Measurements from ENCODE around the gene DNAAF9.

DNAAF9 gene

DNA sequence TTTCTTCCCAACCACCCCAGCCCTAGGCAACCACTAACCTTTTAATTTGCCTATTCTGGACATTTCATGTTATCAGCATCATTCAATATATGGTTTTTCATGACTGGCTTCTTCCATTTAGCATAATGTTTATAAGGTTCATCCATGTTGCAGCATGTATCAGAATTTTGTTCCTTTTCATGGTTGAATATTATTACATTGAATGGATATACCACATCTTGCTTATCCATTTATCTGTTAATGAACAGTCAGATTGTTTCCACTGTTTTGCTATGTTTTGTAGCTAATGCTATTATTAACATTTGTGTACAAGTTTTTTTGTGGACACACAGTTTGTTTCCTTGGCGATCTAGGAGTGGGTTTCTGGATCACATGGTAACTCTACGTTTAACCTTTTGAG lies 3.0 kb upstream of the DNAAF9 start:
- no peak for DNase-seq

DNA sequence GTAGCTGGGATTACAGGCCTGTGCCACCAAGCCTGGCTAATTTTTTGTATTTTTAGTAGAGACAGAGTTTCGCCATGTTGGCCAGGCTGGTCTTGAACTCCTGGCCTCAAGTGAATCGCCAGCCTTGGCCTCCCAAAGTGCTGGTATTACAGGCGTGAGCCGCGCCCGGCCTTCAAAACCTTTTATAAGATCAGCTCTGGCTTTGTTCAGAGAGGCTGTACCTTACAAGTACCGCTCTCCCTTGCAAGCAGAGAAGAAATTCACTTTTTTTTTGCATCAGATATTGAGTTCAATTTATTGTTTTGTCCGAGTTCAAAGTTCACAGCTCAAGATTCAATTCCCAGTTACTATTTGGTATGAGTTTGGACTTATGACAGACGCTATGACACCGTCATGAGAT lies 1.9 kb upstream of the DNAAF9 start:
- no peak for DNase-seq

DNA sequence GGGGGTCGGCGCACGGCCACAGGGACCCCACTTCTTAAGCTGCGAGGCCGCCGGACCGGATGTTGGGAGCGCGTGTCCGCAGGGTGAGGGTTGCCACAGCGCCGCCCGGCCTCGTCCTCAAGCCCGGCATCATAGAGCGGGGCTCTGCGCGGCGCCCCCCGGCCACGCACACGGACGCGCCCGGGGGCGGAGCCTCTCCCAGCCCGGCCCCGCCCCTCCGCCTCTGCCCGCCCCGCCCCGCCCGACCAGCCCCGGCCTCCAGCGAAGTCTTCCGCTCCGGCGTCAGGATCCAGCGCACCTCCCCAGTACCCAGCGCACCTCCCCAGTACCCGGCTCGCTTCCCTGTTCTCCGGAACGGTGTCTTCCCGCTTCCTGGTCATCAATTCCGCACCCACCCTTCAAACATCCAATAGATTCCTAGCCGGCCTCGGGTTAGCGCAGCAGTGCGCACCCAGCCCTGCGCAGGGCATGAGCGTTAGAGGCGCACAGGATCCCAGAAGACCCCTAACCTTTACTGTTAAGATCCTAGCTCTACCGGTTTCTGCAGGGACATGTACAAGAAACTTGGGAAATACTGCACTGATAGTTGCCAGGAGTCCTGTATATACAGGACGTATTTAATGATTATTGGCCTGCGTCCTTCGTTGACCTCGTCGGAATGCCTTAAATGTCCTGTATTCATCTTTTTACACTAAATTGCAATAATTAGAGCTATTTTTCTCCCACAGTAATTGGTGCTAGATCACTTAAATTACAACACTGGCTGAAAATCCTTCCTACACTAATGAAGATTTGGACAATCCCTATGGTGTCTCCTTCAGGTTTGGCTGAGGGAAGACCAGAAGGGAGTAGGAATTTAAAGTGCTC lies 535 bp upstream of the DNAAF9 start:
- DNase-seq: peak; percentile 68

GRCh38 chr20:3406481-3407039 lies 909 bp downstream of the DNAAF9 start:
- peak; percentile 1 for DNase-seq

DNA sequence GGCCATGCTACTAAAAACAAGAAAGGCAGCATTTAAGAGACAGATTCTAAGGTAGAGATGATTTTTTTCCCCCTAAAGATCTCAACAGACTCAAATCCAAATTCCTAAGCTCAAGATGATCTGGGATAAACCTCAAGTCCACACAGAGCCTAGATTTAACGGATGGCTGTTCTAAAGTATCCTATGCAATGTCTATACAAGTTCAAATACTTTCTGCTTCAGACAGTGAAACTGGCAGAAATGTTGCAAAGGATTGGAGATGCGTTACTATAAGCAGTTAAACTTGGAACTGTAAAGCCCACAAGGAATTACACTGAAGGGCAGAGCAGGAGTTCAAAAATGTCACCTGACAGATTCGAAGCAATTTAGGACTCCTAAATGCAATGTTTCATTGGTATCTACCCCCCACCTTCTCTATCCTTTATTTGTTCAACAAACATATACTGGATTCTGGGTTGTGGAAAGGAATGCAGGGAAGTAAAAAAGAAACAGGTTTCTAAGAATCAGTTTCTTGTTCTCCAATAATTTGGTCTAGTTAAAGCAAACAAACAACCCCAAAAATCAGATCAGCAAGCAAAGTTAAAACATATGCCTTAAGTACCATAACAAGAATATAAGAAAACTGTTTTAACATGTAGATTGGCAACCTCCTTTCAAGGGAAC lies 1.6 kb downstream of the DNAAF9 start:
- no peak for DNase-seq

DNA sequence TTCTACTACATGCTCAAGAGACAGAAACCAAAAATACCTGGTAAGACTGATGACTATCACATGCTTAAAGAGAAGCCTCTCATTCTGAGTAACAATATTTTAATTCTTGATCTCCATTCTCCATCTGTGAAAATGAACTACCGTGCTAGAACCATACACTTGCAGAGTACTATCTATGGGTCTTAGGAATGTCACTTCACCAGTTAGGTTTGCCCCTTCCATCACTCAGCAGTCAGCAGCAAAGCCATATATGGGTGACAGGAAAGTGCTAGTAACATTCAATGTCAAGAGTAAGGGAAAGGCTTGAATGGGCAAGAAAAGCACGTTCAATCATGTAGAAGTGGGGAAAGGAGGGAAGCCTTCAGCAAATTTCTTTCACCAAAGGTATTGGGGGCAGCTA lies 2.3 kb downstream of the DNAAF9 start:
- no peak for DNase-seq

- no peak for DNase-seq
Observed at GRCh38 chr20:3404402-3404801, 3.1 kb downstream of the DNAAF9 start.

DNA sequence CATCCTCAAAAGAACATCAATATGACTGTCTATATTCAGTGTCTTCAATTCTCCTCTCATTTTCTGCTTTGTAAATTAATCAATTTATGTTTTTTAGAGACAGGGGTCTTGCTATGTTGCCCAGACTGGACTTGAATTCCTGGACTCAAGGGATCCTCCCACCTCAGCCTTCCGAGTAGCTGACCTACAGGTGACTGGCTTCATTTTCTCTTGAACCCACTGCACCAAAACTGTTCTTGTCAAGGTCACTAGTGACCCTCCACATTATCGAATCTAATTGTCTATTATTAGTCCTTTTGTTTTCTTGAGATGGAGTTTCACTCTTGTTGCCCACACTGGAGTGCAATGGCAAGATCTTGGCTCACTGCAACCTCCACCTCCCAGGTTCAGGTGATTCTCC lies 3.7 kb downstream of the DNAAF9 start:
- no peak for DNase-seq

DNA sequence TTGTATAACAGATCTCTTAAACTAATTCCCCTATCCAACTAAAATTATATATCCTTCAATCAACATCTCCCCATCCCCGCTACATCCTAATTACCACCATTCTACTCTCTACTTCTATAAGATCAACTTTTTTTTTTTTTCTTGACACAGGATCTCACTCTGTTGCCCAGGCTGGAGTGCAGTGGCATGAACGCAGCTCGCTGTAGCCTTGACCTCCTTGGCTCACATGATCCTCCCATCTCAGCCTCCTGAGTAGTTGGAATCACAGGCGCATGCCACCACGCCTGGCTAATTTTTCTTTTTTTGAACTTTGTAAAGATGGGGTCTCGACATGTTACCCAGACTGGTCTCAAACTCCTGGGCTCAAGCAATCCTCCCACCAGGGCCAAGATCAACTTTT lies 5.0 kb downstream of the DNAAF9 start:
- no peak for DNase-seq

DNA sequence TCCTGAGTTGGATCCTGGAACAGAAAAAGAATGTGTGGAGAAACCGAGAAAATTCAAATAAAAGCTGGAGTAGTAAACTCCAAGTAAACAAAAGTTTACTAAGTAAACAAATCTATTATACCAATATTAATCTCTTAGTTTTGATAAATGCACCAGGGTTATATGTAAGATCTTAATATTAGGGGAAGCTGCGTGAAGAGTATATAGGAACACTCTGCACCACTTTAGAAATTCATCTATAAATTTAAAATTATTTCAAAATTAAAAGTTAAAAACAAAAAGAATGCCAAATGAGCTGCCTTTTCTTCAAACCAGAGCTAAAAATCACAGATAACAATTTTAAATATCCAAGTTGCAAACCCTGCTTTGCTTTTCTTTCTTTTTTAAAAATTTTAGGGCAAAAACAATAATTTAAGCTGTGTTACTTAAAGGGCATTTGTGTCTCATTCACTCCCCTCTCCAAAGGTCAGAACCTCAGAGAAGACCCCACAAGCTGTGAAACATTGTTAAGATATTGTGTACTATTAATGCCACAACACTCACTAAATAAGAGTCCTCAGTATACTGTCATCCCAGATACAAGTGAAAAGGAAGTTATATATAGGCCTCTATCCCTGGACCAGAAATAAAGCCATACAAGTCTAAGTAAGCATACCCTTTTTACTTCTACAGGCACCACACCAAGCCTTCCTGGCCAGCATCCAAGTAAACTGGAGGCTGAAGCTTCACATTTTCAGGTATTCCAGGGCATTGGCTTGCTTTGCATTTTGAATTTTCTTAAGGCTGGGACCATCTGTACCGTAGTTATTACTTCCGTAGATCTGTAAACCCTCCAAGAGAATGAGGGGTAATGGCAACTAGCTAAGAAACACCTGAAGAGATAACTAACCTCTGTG lies 7.0 kb downstream of the DNAAF9 start:
- DNase-seq: no peak

GRCh38 chr20:3398681-3399252 lies 8.7 kb downstream of the DNAAF9 start:
- no peak for DNase-seq

DNA sequence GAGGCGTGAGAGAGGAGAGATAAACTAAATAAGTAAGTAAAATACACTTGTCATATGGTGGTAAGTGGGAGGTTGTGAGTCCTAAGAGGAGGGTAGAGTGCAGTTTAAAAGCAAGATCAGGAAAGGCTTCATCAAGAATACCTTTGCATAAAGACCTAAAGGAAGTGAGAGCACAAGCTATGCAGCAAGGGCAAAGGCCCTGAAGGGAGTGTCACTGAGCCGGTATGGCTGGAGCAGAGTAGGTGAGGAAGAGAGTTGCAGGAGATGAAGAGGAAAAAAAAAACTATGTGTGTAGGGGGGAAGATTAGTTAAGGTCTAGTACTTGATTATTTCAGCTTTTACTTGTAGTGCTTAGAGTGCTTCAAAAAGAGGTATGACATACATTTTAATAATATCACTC lies 11.0 kb downstream of the DNAAF9 start:
- DNase-seq: no peak

GRCh38 chr20:3392756-3393155 lies 14.7 kb downstream of the DNAAF9 start:
- DNase-seq: no peak

GRCh38 chr20:3390759-3391425 lies 16.6 kb downstream of the DNAAF9 start:
- DNase-seq: no peak

DNA sequence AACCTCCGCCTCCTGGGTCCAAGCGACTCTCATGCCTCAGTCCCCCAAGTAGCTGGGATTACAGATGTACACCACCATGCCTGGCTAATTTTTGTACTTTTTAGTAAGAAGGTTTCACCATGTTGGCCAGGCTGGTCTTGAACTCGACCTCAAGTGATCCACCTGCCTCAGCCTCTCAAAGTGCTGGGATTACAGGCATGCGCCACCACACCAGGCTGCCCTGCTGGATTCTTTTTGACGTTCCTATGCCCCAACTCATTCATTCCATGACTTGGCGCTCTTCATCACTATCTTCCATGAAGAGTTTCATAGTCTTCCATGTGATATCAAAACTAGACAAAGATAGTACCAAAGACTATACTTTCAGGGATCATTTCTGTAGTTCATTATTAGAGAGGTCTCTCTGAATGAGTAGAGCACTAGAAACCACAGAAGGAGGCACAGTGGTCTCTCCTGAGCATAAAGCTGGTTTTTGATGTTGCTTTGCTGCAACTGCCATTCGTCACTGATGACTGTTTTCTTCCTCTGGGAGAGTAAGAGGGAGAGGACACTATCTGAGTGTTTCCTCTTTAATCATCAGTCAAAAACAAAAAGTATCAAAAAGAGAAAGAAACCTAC lies 23.5 kb downstream of the DNAAF9 start:
- DNase-seq: no peak

DNA sequence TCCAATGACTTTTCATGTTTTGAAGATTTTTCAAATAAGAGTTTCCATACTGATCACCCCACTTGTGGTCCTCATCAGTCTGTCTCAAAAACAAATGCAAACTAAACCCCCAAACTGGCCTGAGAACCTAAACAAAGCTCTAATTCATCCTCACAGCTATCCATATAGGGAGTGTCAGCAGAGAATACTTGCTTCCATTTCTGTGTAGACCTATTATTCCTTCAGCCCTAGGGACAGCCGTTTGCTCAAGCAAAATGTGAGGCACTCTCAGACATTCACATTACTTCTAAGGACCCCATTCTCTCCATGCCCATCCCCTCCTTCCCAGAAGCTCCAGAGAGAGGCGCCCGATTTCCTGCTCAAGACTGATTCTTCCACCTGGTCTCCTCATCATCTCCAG lies 24.6 kb downstream of the DNAAF9 start:
- DNase-seq: no peak

- DNase-seq: no peak
Observed at GRCh38 chr20:3380228-3381070, 27.0 kb downstream of the DNAAF9 start.

DNA sequence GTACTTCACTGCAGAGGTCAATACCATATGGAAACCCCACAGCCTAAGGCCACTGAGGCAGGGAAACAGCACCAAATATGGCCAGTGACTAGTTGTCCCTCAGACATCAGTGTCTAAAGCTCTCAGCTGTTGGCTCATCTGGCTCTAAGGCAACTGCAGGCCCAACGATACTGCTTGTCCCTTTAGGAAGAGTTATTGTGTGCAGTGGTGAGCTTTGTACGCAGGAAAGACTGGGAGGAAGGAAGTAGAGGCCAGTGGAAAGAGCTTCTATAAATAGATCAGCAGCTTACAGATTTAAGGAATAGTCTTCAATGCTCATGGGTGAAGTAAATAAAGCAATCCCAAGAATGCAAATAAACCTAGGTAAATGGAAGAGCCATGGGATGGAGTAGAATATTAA lies 29.3 kb downstream of the DNAAF9 start:
- DNase-seq: no peak

- DNase-seq: no peak
Observed at GRCh38 chr20:3377644-3378043, 29.8 kb downstream of the DNAAF9 start.

- DNase-seq: no peak
Observed at GRCh38 chr20:3374296-3374695, 33.2 kb downstream of the DNAAF9 start.

DNA sequence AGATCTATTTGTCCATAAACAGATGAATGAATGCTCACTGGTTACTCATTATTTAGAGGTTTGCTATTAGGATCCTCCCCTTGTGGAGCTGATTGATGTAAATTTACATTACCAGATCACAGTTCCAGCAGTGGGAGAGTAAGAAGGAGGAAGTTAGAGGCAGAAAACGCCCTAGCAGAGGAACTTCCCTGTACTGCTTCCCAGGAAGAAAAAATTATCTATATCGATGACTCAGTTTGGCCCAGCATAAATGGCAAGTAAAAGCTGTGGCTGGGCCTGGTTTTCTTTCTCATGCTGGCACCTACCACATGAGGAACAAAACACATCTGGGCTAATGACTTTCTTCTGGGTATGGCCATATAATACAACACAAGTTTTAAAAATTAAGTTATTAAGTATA lies 35.7 kb downstream of the DNAAF9 start:
- no peak for DNase-seq
